Measurements from ENCODE around the gene LDLRAD3. TPM values are rescaled to one million over a fixed set of nuclear protein-coding genes. Genes with fewer than 3 reads are reported as not detected.

Gene LDLRAD3
- total RNA-seq, 1 experiment from 2014 or later, result 28.1 TPM

- ATAC-seq (no peak), DNase-seq (ENCODE audit: low read depth, low spot score) (no peak)
- Histone ChIP-seq H3K4me1 (ENCODE audit: control insufficient read depth, insufficient read depth, low read length) (no peaks in the 10 kb centered on the region), H3K4me3 (ENCODE audit: low read depth in 2 of 2, low read length in 2 of 2) (no peak overlapping the region), H3K36me3 (ENCODE audit: control insufficient read depth, insufficient read depth, low read length) (no peaks in the 10 kb centered on the region), H3K27ac (ENCODE audit: low read length) (no peak overlapping the region), H3K27me3 (ENCODE audit: control insufficient read depth, insufficient read depth, low read length) (no peaks in the 10 kb centered on the region), H3K9me3 (ENCODE audit: control insufficient read depth, insufficient read depth, low read depth, low read length) (peaks cover 5% of the 10 kb centered on the region; the same call in 1 of the 2 replicates)
- in situ Hi-C loops (cut with HindIII; ENCODE audit: low pct_unique_long_range_greater_than_20kb, low sequenced_read_pairs), result no loop called here
- ChIA-PET CTCF (no interaction called here), POLR2A (no interaction called here)
- BruUV-seq (replicated peaks), result no TSS peak
- TF ChIP-seq REST (IDR thresholded peaks at IDR 0.05; ENCODE audit: insufficient read depth in 1 of 2, low read depth in 2 of 2, low read length in 1 of 2) (no peak), POLR2AphosphoS5 (IDR thresholded peaks at IDR 0.05; ENCODE audit: low read depth, low read length) (no peak), SIN3A (IDR thresholded peaks at IDR 0.05; ENCODE audit: borderline replicate concordance, insufficient read depth, low read depth, low read length) (no peak), TCF7L2 (IDR thresholded peaks at IDR 0.05; ENCODE audit: low read depth, low read length) (no peak), CTCF (IDR thresholded peaks at IDR 0.05) (no peak)
- intact Hi-C loops (cut with micrococcal nuclease; ENCODE audit: unreplicated experiment), result no loop called here
Measured at GRCh38 chr11:36074941-36075431, 131.1 kb downstream of the LDLRAD3 start.

GRCh38 chr11:36077368-36077767 lies 133.5 kb downstream of the LDLRAD3 start:
- peaks cover 5% of the 10 kb centered on the region; the same call in 1 of the 2 replicates for H3K9me3 ChIP-seq (ENCODE audit: control insufficient read depth, insufficient read depth, low read depth, low read length)
- POLR2A ChIA-PET, result no interaction called here
- no TSS peak for BruUV-seq (replicated peaks)
- no peaks in the 10 kb centered on the region for H3K4me1 ChIP-seq (ENCODE audit: control insufficient read depth, insufficient read depth, low read length)
- no peaks in the 10 kb centered on the region for H3K27me3 ChIP-seq (ENCODE audit: control insufficient read depth, insufficient read depth, low read length)
- in situ Hi-C loops (cut with HindIII; ENCODE audit: low pct_unique_long_range_greater_than_20kb, low sequenced_read_pairs), result no loop called here
- no peak overlapping the region for H3K4me3 ChIP-seq (ENCODE audit: low read depth in 2 of 2, low read length in 2 of 2)
- ATAC-seq (no peak), DNase-seq (ENCODE audit: low read depth, low spot score) (no peak)
- H3K36me3 ChIP-seq (ENCODE audit: control insufficient read depth, insufficient read depth, low read length), result no peaks in the 10 kb centered on the region
- CTCF ChIA-PET, result no interaction called here
- intact Hi-C loops (cut with micrococcal nuclease; ENCODE audit: unreplicated experiment), result no loop called here
- H3K27ac ChIP-seq (ENCODE audit: low read length), result no peak overlapping the region
- TF ChIP-seq SIN3A (IDR thresholded peaks at IDR 0.05; ENCODE audit: borderline replicate concordance, insufficient read depth, low read depth, low read length) (no peak), POLR2AphosphoS5 (IDR thresholded peaks at IDR 0.05; ENCODE audit: low read depth, low read length) (no peak), TCF7L2 (IDR thresholded peaks at IDR 0.05; ENCODE audit: low read depth, low read length) (no peak)

- H3K4me3 ChIP-seq (ENCODE audit: low read depth in 2 of 2, low read length in 2 of 2), result no peak overlapping the region
- no peak for ATAC-seq
- TF ChIP-seq REST (IDR thresholded peaks at IDR 0.05; ENCODE audit: insufficient read depth in 1 of 2, low read depth in 2 of 2, low read length in 1 of 2), result no peak
- no peak for TF ChIP-seq POLR2AphosphoS5 (IDR thresholded peaks at IDR 0.05; ENCODE audit: low read depth, low read length)
- TF ChIP-seq SIN3A (IDR thresholded peaks at IDR 0.05; ENCODE audit: borderline replicate concordance, insufficient read depth, low read depth, low read length), result no peak
- TF ChIP-seq TCF7L2 (IDR thresholded peaks at IDR 0.05; ENCODE audit: low read depth, low read length), result no peak
- TF ChIP-seq CTCF (IDR thresholded peaks at IDR 0.05), result no peak
- peaks cover 2% of the 10 kb centered on the region; the same call in 1 of the 2 replicates for H3K36me3 ChIP-seq (ENCODE audit: control insufficient read depth, insufficient read depth, low read length)
- no peaks in the 10 kb centered on the region for H3K27me3 ChIP-seq (ENCODE audit: control insufficient read depth, insufficient read depth, low read length)
- no peak overlapping the region for H3K27ac ChIP-seq (ENCODE audit: low read length)
- peaks cover 5% of the 10 kb centered on the region; the same call in 1 of the 2 replicates for H3K9me3 ChIP-seq (ENCODE audit: control insufficient read depth, insufficient read depth, low read depth, low read length)
- H3K4me1 ChIP-seq (ENCODE audit: control insufficient read depth, insufficient read depth, low read length), result no peaks in the 10 kb centered on the region
- no TSS peak for BruUV-seq (replicated peaks)
- ChIA-PET POLR2A (no interaction called here), CTCF (interaction anchor here (0.6 kb wide), 1 partner anchor 13 kb away, joined by 3 read pairs; no protein-coding TSS in a partner anchor)
- in situ Hi-C loops (cut with HindIII; ENCODE audit: low pct_unique_long_range_greater_than_20kb, low sequenced_read_pairs), result no loop called here
- no peak for DNase-seq (ENCODE audit: low read depth, low spot score)
- intact Hi-C loops (cut with micrococcal nuclease; ENCODE audit: unreplicated experiment), result no loop called here
Measured at GRCh38 chr11:36077886-36078685, 134.2 kb downstream of the LDLRAD3 start.

Measured in Panc1 (cell line).